K562 (cell line): Measurements from ENCODE around the gene RELA. TPM values are rescaled to one million over a fixed set of nuclear protein-coding genes. Genes with fewer than 3 reads are reported as not detected.

Source experiments
- CXXC5 ChIP-seq: fragments of 250-450 bp; sonication (Bioruptor Pico); IDR thresholded peaks from 2 replicates; pipeline ENCODE4 v1.8.0; 2022; ENCODE audit warnings: inconsistent platforms, mild to moderate bottlenecking, moderate library complexity
- ELF1 ChIP-seq: fragments of 200-800 bp; sonication (Bioruptor generic); IDR thresholded peaks from 2 replicates; pipeline ENCODE4 v1.6.1; 2016; ENCODE audit warnings: missing genetic modification characterization, missing compliant biosample characterization
- EP400 ChIP-seq: fragments of 450-650 bp; IDR thresholded peaks from 2 replicates; pipeline ENCODE4 v1.6.1; 2017; ENCODE audit warnings: antibody characterized with exemption, mild to moderate bottlenecking, moderate library complexity
- HCFC1 ChIP-seq: IDR thresholded peaks from 2 replicates; pipeline ENCODE4 v1.6.1; 2012; ENCODE audit warnings: low read depth, low read length, improper control_type of control experiment
- HDAC1 ChIP-seq, 2 experiments: fragments of 450-650 bp; IDR thresholded peaks; 2 replicates each; pipeline ENCODE4 v1.6.1; 2016 to 2017; ENCODE audit warnings: inconsistent platforms in 1 of 2, mild to moderate bottlenecking in 1 of 2, moderate library complexity in 1 of 2
- LEF1 ChIP-seq: fragments of 450-650 bp; IDR thresholded peaks from 2 replicates; pipeline ENCODE4 v1.6.1; 2016; ENCODE audit warnings: mild to moderate bottlenecking
- PCBP1 ChIP-seq: fragments of 200-400 bp; formaldehyde crosslinking; IDR thresholded peaks from 2 replicates; pipeline ENCODE4 v1.6.1; 2018; ENCODE audit warnings: mild to moderate bottlenecking, low read depth, low read length; ENCODE audit not compliant: poor library complexity, severe bottlenecking
- PTTG1 ChIP-seq: fragments of 450-650 bp; IDR thresholded peaks from 2 replicates; pipeline ENCODE4 v1.6.1; 2016; ENCODE audit warnings: low read depth, mild to moderate bottlenecking, missing genetic modification characterization, missing compliant biosample characterization
- RNF2 ChIP-seq: sonication (generic); IDR thresholded peaks from 2 replicates; pipeline ENCODE4 v1.6.1; 2016
- ZNF282 ChIP-seq: sonication (generic); formaldehyde crosslinking; IDR thresholded peaks from 2 replicates; pipeline ENCODE4 v1.8.1; 2023; ENCODE audit warnings: missing genetic modification reagents
- polyA plus RNA-seq, 8 experiments: library from polyadenylated mRNA; depleted of rRNA in 4 of 8; stranded (reverse) in 5 of 8; unstranded in 3 of 8; fragments of >200 nt; fragmentation: Nextera tagmentation in 2 of 8; fragmentation: Illumina TruSeq in 1 of 8; extraction: Ambion mirVana in 2 of 8; extraction: Trizol in 1 of 8; gene quantifications; 2 replicates each; pipeline versions ENCODE4 v1.2.1 to v1.2.3, GENCODE V29; 2011 to 2014; ENCODE audit warnings: inconsistent platforms in 1 of 8, missing spikeins in 1 of 8
- total RNA-seq, 7 experiments: library from RNA; depleted of rRNA in 6 of 7; stranded (reverse); fragments of >200 nt in 6 of 7; fragmentation: Illumina TruSeq in 2 of 7; extraction: Trizol in 2 of 7; gene quantifications; 2 replicates each; pipeline versions ENCODE4 v1.2.1 to v1.2.3, GENCODE V29; 2011 to 2021; ENCODE audit warnings: low replicate concordance in 1 of 7
- TF ChIP-seq, protein P1 (sequence below): fragments of 450-650 bp; IDR thresholded peaks from 2 replicates; pipeline ENCODE4 v1.6.1; 2016; ENCODE audit warnings: mild to moderate bottlenecking, moderate library complexity
- TF ChIP-seq, protein P2 (sequence below): sonication (generic); formaldehyde crosslinking; IDR thresholded peaks from 2 replicates; pipeline ENCODE4 v1.8.0; 2022; ENCODE audit warnings: mild to moderate bottlenecking, low read depth, missing genetic modification reagents

The RELA gene
- total and polyA plus RNA-seq, 9 of the 15 experiments (the other 6 are each of a cell fraction or from before 2014, with no cell fraction given) = 6.0 to 67.4 (median 20.6) TPM

GRCh38 chr11:65615950-65616574 lies 46.7 kb downstream of the RELA start (continued):
- TF ChIP-seq LEF1 = no peak
- no peak for TF ChIP-seq RNF2
- no peak for TF ChIP-seq PCBP1
- TF ChIP-seq CXXC5 (CRISPR knock-in tag) = no peak
- no peak for TF ChIP-seq EP400
- TF ChIP-seq ELF1 = no peak
- no peak for TF ChIP-seq PTTG1
- no peak for TF ChIP-seq HCFC1
- TF ChIP-seq, protein P1, sequence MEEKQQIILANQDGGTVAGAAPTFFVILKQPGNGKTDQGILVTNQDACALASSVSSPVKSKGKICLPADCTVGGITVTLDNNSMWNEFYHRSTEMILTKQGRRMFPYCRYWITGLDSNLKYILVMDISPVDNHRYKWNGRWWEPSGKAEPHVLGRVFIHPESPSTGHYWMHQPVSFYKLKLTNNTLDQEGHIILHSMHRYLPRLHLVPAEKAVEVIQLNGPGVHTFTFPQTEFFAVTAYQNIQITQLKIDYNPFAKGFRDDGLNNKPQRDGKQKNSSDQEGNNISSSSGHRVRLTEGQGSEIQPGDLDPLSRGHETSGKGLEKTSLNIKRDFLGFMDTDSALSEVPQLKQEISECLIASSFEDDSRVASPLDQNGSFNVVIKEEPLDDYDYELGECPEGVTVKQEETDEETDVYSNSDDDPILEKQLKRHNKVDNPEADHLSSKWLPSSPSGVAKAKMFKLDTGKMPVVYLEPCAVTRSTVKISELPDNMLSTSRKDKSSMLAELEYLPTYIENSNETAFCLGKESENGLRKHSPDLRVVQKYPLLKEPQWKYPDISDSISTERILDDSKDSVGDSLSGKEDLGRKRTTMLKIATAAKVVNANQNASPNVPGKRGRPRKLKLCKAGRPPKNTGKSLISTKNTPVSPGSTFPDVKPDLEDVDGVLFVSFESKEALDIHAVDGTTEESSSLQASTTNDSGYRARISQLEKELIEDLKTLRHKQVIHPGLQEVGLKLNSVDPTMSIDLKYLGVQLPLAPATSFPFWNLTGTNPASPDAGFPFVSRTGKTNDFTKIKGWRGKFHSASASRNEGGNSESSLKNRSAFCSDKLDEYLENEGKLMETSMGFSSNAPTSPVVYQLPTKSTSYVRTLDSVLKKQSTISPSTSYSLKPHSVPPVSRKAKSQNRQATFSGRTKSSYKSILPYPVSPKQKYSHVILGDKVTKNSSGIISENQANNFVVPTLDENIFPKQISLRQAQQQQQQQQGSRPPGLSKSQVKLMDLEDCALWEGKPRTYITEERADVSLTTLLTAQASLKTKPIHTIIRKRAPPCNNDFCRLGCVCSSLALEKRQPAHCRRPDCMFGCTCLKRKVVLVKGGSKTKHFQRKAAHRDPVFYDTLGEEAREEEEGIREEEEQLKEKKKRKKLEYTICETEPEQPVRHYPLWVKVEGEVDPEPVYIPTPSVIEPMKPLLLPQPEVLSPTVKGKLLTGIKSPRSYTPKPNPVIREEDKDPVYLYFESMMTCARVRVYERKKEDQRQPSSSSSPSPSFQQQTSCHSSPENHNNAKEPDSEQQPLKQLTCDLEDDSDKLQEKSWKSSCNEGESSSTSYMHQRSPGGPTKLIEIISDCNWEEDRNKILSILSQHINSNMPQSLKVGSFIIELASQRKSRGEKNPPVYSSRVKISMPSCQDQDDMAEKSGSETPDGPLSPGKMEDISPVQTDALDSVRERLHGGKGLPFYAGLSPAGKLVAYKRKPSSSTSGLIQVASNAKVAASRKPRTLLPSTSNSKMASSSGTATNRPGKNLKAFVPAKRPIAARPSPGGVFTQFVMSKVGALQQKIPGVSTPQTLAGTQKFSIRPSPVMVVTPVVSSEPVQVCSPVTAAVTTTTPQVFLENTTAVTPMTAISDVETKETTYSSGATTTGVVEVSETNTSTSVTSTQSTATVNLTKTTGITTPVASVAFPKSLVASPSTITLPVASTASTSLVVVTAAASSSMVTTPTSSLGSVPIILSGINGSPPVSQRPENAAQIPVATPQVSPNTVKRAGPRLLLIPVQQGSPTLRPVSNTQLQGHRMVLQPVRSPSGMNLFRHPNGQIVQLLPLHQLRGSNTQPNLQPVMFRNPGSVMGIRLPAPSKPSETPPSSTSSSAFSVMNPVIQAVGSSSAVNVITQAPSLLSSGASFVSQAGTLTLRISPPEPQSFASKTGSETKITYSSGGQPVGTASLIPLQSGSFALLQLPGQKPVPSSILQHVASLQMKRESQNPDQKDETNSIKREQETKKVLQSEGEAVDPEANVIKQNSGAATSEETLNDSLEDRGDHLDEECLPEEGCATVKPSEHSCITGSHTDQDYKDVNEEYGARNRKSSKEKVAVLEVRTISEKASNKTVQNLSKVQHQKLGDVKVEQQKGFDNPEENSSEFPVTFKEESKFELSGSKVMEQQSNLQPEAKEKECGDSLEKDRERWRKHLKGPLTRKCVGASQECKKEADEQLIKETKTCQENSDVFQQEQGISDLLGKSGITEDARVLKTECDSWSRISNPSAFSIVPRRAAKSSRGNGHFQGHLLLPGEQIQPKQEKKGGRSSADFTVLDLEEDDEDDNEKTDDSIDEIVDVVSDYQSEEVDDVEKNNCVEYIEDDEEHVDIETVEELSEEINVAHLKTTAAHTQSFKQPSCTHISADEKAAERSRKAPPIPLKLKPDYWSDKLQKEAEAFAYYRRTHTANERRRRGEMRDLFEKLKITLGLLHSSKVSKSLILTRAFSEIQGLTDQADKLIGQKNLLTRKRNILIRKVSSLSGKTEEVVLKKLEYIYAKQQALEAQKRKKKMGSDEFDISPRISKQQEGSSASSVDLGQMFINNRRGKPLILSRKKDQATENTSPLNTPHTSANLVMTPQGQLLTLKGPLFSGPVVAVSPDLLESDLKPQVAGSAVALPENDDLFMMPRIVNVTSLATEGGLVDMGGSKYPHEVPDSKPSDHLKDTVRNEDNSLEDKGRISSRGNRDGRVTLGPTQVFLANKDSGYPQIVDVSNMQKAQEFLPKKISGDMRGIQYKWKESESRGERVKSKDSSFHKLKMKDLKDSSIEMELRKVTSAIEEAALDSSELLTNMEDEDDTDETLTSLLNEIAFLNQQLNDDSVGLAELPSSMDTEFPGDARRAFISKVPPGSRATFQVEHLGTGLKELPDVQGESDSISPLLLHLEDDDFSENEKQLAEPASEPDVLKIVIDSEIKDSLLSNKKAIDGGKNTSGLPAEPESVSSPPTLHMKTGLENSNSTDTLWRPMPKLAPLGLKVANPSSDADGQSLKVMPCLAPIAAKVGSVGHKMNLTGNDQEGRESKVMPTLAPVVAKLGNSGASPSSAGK = no peak
- TF ChIP-seq, protein P2, sequence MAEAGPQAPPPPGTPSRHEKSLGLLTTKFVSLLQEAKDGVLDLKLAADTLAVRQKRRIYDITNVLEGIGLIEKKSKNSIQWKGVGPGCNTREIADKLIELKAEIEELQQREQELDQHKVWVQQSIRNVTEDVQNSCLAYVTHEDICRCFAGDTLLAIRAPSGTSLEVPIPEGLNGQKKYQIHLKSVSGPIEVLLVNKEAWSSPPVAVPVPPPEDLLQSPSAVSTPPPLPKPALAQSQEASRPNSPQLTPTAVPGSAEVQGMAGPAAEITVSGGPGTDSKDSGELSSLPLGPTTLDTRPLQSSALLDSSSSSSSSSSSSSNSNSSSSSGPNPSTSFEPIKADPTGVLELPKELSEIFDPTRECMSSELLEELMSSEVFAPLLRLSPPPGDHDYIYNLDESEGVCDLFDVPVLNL (CRISPR knock-in tag) = no peak
- TF ChIP-seq HDAC1 (IDR thresholded peaks at IDR 0.05) = no peak; a peak in 1 of 4 replicates
- TF ChIP-seq ZNF282 (CRISPR knock-in tag) = no peak
